ENCODE data around the gene ANKRD66. TPM values are rescaled to one million over a fixed set of nuclear protein-coding genes. Genes with fewer than 3 reads are reported as not detected.
A peak's percentile ranks its signal among the peaks of the same experiment; 100 is the strongest.
"Not testable (repeated sequence)": the region's sequence is repeated elsewhere in the genome, so short reads cannot be mapped to it uniquely, and the experiment has no call there.

ANKRD66 gene
- total RNA-seq, 1 donor from 2014 or later = not detected

GRCh38 chr6:46763466-46763865, 16.7 kb downstream of the ANKRD66 start:
- Histone ChIP-seq H3K4me3 (ENCODE audit: low read depth, low read length) (no peak overlapping the region), H3K27me3 (ENCODE audit: control insufficient read depth, insufficient read depth, low read length) (no peaks in the 10 kb centered on the region), H3K36me3 (ENCODE audit: control insufficient read depth, insufficient read depth, low read length) (no peaks in the 10 kb centered on the region)
- DNase-seq (ENCODE audit: low read depth) = no peak
- no peak for FAIRE-seq
- TF ChIP-seq CTCF (IDR thresholded peaks at IDR 0.05; ENCODE audit: insufficient read depth, low read length, severe bottlenecking) = no peak

DNA sequence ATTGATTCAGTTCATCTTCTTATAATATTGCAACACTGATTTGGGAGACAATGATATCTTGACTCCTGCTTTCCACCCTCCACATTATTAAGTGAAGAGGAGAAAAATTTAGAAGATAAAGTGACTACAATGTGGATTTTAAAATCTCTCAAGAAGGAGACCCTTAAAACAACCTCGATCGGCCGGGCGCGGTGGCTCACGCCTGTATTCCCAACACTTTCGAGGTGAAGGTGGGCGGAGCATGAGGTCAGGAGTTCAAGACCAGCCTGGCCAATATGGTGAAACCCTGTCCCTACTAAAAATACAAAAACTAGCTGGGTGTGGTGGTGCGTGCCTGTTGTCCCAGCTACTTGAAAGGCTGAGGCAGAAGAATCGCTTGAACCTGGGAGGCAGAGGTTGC, 17.5 kb downstream of the ANKRD66 start:
- DNase-seq (ENCODE audit: low read depth); H3K4me3 ChIP-seq (ENCODE audit: low read depth, low read length); H3K27me3 ChIP-seq (ENCODE audit: control insufficient read depth, insufficient read depth, low read length); H3K36me3 ChIP-seq (ENCODE audit: control insufficient read depth, insufficient read depth, low read length); FAIRE-seq: not testable (repeated sequence)

- DNase-seq (ENCODE audit: low read depth) = no peak
- H3K27me3 ChIP-seq (ENCODE audit: control insufficient read depth, insufficient read depth, low read length) = no peaks in the 10 kb centered on the region
- no peak overlapping the region for H3K4me3 ChIP-seq (ENCODE audit: low read depth, low read length)
- no peak for FAIRE-seq
- no peaks in the 10 kb centered on the region for H3K36me3 ChIP-seq (ENCODE audit: control insufficient read depth, insufficient read depth, low read length)
- no peak for TF ChIP-seq CTCF (IDR thresholded peaks at IDR 0.05; ENCODE audit: insufficient read depth, low read length, severe bottlenecking)
Measured at GRCh38 chr6:46764961-46765360, 18.2 kb downstream of the ANKRD66 start.

- no peak for TF ChIP-seq CTCF (IDR thresholded peaks at IDR 0.05; ENCODE audit: insufficient read depth, low read length, severe bottlenecking)
- no peak overlapping the region for H3K4me3 ChIP-seq (ENCODE audit: low read depth, low read length)
- H3K27me3 ChIP-seq (ENCODE audit: control insufficient read depth, insufficient read depth, low read length) = no peaks in the 10 kb centered on the region
- FAIRE-seq (no peak), DNase-seq (ENCODE audit: low read depth) (no peak)
- H3K36me3 ChIP-seq (ENCODE audit: control insufficient read depth, insufficient read depth, low read length) = no peaks in the 10 kb centered on the region
Measured at GRCh38 chr6:46772016-46772415, 25.3 kb downstream of the ANKRD66 start.

DNA sequence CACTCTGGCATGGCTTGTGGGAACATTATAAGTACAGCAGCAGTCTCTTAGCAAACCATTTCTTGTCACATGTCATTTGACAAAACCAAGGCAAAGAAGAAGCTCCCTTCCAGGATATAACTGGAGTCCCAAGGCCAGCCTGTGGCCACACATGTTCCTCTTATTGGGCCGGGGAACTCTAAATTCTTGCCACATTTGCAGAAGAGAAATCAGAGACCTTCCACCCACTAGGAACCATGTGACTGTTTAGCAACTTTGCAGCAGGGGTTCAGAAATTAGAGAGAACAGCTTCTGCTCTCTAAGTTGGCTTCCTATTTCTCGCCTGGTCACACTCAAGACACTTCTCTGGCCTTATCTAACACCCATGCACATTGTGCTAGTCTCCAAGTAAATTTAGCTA, 26.0 kb downstream of the ANKRD66 start:
- TF ChIP-seq CTCF (IDR thresholded peaks at IDR 0.05; ENCODE audit: insufficient read depth, low read length, severe bottlenecking) = no peak
- DNase-seq (ENCODE audit: low read depth) = no peak
- Histone ChIP-seq H3K4me3 (ENCODE audit: low read depth, low read length) (no peak overlapping the region), H3K27me3 (ENCODE audit: control insufficient read depth, insufficient read depth, low read length) (no peaks in the 10 kb centered on the region), H3K36me3 (ENCODE audit: control insufficient read depth, insufficient read depth, low read length) (no peaks in the 10 kb centered on the region)
- no peak for FAIRE-seq

- Histone ChIP-seq H3K4me3 (ENCODE audit: low read depth, low read length) (no peak overlapping the region), H3K27me3 (ENCODE audit: control insufficient read depth, insufficient read depth, low read length) (no peaks in the 10 kb centered on the region), H3K36me3 (ENCODE audit: control insufficient read depth, insufficient read depth, low read length) (no peaks in the 10 kb centered on the region)
- TF ChIP-seq CTCF (IDR thresholded peaks at IDR 0.05; ENCODE audit: insufficient read depth, low read length, severe bottlenecking) = no peak
- DNase-seq (ENCODE audit: low read depth) (peak; percentile 73), FAIRE-seq (peak; percentile 28)
Measured at GRCh38 chr6:46773201-46773855, 26.6 kb downstream of the ANKRD66 start.

GRCh38 chr6:46774736-46775135, 28.0 kb downstream of the ANKRD66 start:
- not testable (repeated sequence) for H3K27me3 ChIP-seq (ENCODE audit: control insufficient read depth, insufficient read depth, low read length); H3K36me3 ChIP-seq (ENCODE audit: control insufficient read depth, insufficient read depth, low read length); FAIRE-seq; H3K4me3 ChIP-seq (ENCODE audit: low read depth, low read length); DNase-seq (ENCODE audit: low read depth)
